ENCODE results near the gene SOD2.
"Not testable (repeated sequence)": the region's sequence is repeated elsewhere in the genome, so short reads cannot be mapped to it uniquely, and the experiment has no call there.

SOD2 gene

GRCh38 chr6:159693128-159693893, at the start of gene SOD2:
Gene SOD2 (minus strand): TSS chr6:159693241. CDS start chr6:159693167, 74 bp downstream.
- no peak for TF ChIP-seq CTCF (IDR thresholded peaks at IDR 0.05; ENCODE audit: low read depth, low read length)
- peak; percentile 69 for TF ChIP-seq MYC (IDR thresholded peaks at IDR 0.05; ENCODE audit: low read depth, low read length)
- TF ChIP-seq POLR2A (IDR thresholded peaks at IDR 0.05; ENCODE audit: extremely low read depth, insufficient read length): peak; percentile 67
- TF ChIP-seq, protein P1, sequence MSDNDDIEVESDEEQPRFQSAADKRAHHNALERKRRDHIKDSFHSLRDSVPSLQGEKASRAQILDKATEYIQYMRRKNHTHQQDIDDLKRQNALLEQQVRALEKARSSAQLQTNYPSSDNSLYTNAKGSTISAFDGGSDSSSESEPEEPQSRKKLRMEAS (IDR thresholded peaks at IDR 0.05; ENCODE audit: low read depth, low read length): no peak; the same call in 1 of the 2 replicates
- peak within 1 kb of the TSS; percentile 70 for H3K4me3 ChIP-seq (ENCODE audit: low read depth, low read length)
- peak; percentile 96 for DNase-seq (ENCODE audit: low read depth)

DNA sequence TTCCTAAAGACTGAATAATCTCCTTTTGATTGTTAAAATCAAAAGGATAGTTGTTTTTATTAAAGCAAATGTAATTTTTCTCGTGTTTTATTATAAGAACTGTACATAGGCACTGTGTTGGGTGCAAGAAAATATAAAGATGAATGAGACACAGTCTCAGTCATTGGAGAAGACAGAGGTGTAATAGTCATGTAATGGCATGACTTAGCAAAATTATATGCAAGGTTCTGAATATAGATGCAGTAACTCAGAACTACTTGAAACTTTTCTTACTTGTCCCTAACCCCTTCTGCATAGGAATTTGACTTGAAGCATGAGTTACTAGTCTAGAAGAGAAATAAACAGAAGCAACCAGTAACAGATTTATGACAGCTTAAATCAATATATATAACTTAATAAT, 49.1 kb upstream of the SOD2 start:
- H3K4me3 ChIP-seq (ENCODE audit: low read depth, low read length): no peak overlapping the region
- TF ChIP-seq POLR2A (IDR thresholded peaks at IDR 0.05; ENCODE audit: extremely low read depth, insufficient read length) (no peak), CTCF (IDR thresholded peaks at IDR 0.05; ENCODE audit: low read depth, low read length) (no peak), MYC (IDR thresholded peaks at IDR 0.05; ENCODE audit: low read depth, low read length) (no peak)
- TF ChIP-seq, protein P1 (IDR thresholded peaks at IDR 0.05; ENCODE audit: low read depth, low read length): no peak
- no peak for DNase-seq (ENCODE audit: low read depth)

- no peak overlapping the region for H3K4me3 ChIP-seq (ENCODE audit: low read depth, low read length)
- TF ChIP-seq CTCF (IDR thresholded peaks at IDR 0.05; ENCODE audit: low read depth, low read length) (no peak), POLR2A (IDR thresholded peaks at IDR 0.05; ENCODE audit: extremely low read depth, insufficient read length) (no peak), MYC (IDR thresholded peaks at IDR 0.05; ENCODE audit: low read depth, low read length) (no peak)
- TF ChIP-seq, protein P1 (IDR thresholded peaks at IDR 0.05; ENCODE audit: low read depth, low read length): no peak
- DNase-seq (ENCODE audit: low read depth): peak; percentile 74
These were observed 46.3 kb upstream of the SOD2 start for GRCh38 chr6:159739341-159739740.

- no peak for DNase-seq (ENCODE audit: low read depth)
- no peak overlapping the region for H3K4me3 ChIP-seq (ENCODE audit: low read depth, low read length)
- no peak for TF ChIP-seq CTCF (IDR thresholded peaks at IDR 0.05; ENCODE audit: low read depth, low read length)
- TF ChIP-seq, protein P1 (IDR thresholded peaks at IDR 0.05; ENCODE audit: low read depth, low read length): no peak
- no peak for TF ChIP-seq POLR2A (IDR thresholded peaks at IDR 0.05; ENCODE audit: extremely low read depth, insufficient read length)
- TF ChIP-seq MYC (IDR thresholded peaks at IDR 0.05; ENCODE audit: low read depth, low read length): no peak
These were observed 43.9 kb upstream of the SOD2 start for GRCh38 chr6:159736908-159737307.

- not testable (repeated sequence) for H3K4me3 ChIP-seq (ENCODE audit: low read depth, low read length); DNase-seq (ENCODE audit: low read depth)
These were observed 40.4 kb upstream of the SOD2 start for GRCh38 chr6:159733395-159733794.

GRCh38 chr6:159732550-159732949, 39.5 kb upstream of the SOD2 start:
- not testable (repeated sequence) for DNase-seq (ENCODE audit: low read depth); H3K4me3 ChIP-seq (ENCODE audit: low read depth, low read length)

DNA sequence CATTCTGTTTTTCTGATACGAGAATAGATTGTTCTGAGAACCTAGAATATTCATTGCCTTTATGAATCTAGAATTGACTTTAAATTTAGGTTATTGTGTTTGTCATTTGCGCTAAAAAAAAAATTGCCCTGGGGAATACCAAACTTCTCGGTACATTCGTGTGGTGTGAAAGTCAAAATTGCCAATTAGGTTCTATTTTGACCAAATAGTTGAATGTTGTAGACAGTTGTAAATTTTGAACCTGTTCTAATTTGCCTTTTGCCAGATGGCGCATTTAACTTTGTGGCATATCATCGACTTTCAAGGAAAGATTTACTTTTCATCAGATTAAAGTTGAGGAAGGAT, 37.3 kb upstream of the SOD2 start:
- H3K4me3 ChIP-seq (ENCODE audit: low read depth, low read length): peak overlapping the region; percentile 83
- TF ChIP-seq POLR2A (IDR thresholded peaks at IDR 0.05; ENCODE audit: extremely low read depth, insufficient read length) (no peak), CTCF (IDR thresholded peaks at IDR 0.05; ENCODE audit: low read depth, low read length) (no peak), MYC (IDR thresholded peaks at IDR 0.05; ENCODE audit: low read depth, low read length) (no peak)
- TF ChIP-seq, protein P1 (IDR thresholded peaks at IDR 0.05; ENCODE audit: low read depth, low read length): no peak
- no peak for DNase-seq (ENCODE audit: low read depth)

All from NB4 (cell line).